GM18858 (cell line): ENCODE measurements around the gene USH2A.

ENCODE experiments used
- ATAC-seq: cut with Tn5 transposase; IDR thresholded peaks from one replicate; pipeline ENCODE4 v1.9.1; 2021; ENCODE audit not compliant: unreplicated experiment

USH2A gene

DNA sequence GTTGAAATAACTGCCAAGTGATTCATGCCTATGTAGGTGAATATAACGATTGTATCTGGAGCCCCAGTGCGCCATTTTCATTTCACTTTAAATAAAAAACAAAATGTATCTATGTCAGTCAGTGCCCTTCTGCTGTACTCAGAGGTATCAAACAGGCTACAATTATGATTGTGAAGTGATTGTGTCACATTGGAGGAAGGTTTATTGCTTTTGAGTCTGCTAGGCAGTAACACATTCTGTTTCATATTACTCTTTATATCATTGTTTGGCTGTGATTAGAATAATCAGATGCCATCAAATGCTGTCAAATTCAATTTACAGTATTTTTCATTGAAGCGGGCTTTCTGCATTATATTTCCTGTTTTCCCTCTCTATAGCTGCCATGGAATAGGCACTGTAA is 684.2 kb downstream of the USH2A start:
- no peak for ATAC-seq

DNA sequence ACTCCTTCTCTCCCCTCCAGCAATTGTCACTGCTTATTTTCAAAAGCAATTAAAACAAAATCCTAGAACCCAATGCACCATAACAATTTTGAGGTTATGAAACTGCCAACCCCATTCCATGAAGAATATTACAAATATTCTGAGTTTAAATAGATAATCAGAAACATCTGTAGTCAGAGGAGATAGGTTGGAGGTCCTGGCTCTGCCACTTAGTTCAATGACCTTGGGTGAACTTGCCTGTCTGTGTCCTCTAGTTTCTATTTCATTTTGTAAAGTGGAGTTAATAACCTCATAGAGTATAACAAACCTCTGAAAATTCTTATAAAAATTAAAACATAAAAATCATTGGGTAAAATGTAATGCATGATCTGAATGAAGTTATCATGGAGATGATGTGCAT is 691.5 kb downstream of the USH2A start:
- no peak for ATAC-seq

DNA sequence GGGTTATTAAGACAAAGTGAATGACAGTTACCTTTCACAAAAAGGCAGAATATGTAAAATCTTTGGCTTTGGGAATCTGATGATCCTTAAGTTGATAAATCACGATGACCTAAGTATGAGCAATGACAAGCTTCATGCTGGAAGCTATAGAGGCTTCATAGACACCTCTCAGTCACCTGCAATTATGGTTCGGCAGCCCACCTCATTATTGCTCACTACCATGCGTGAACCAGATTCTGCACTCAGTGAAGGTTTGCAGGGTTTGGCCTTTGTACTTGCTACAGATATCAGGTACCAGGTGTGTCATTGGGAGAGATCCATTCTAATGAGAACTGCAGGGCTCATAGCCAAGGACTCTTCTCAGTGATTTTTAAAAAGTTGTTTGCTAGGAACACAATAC is 692.6 kb downstream of the USH2A start:
- no peak for ATAC-seq

DNA sequence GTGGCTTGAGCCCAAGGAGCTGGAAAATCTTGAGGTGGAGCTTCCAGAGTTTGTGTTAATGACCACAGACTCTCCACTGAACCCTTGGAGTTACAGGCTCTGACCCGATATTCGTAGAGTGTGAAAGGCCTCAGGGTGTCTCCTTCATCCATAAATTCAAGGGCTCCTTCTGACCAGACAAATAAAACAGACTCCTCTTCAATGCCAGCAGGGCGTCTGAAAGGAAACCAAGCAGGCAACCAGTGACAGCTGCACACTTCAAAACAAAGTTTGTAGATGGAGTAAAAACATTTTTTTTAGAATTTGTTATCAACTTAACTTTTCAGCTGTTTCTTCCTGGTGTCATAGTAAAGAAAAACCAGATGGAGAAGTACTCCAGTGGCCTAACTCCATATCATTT is 695.1 kb downstream of the USH2A start:
- ATAC-seq: no peak

DNA sequence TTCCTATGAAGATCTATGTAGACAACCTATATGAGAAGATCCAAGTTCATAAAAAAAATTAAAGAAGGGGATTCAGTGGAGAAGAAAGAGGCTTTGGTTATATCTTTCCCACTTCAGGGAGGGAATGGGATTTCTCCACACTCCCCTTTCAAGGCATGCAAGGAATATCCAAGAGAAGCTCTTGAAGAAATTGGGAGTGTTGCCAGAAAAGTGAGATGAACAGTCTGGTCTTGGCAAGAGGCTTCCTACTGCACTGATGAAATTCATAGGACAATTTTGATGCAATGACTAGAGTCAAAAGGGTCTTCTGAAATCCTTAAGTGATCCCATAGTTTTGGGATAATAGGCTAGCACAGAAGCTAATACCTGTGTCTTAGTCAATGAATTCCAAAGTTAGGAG is 703.1 kb downstream of the USH2A start:
- ATAC-seq: no peak

DNA sequence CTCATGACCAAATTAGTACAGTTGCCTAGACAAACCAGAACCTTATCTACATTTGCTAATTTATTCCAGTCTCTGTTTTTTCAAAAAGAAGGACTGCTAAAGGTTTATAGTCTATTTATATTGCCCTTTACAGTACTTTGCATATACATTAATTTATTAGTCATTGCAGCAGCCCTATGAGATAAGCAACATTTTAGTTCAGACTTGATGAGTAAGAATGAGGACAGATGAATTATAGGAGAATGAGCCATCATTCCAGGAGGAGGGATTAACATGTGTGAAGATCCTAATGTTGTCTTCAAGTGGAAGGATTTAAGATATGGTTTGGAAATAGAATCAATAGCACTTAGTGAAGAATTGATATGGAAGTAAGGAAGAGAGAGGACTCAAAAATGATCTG is 703.7 kb downstream of the USH2A start:
- no peak for ATAC-seq

DNA sequence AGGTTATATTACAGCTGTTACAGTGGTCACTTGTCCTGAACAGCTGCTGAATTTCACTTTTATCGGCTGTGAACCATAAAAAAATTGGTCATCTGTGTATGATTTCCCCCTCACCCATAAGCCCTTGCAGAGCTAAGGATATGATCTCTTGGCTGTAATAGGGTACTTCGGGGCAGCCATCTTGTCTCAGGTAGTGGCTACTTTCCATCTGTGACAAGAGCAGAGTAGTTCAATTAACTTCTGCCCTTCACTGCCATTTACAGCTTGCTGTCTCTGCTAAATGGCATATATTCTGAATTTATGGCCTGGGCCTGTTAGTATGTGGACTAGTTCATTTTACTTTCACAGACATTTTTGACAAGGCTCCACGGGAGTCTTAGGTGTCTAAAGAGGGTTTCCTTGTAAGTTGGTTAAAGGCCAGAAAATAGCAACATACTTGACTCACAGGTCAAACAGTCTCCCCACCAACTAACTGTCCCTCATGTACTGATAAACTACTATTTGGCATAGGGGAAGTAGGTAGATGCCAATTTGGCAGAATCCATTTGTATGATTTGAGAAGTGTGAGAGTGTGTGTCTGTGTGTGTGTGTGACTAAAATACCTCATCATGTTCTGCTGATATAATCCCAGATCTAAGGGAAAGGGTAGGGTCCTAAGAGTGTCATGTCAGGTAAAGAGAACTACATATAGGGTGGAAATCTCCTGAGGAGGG is 704.5 kb downstream of the USH2A start:
- ATAC-seq: no peak

DNA sequence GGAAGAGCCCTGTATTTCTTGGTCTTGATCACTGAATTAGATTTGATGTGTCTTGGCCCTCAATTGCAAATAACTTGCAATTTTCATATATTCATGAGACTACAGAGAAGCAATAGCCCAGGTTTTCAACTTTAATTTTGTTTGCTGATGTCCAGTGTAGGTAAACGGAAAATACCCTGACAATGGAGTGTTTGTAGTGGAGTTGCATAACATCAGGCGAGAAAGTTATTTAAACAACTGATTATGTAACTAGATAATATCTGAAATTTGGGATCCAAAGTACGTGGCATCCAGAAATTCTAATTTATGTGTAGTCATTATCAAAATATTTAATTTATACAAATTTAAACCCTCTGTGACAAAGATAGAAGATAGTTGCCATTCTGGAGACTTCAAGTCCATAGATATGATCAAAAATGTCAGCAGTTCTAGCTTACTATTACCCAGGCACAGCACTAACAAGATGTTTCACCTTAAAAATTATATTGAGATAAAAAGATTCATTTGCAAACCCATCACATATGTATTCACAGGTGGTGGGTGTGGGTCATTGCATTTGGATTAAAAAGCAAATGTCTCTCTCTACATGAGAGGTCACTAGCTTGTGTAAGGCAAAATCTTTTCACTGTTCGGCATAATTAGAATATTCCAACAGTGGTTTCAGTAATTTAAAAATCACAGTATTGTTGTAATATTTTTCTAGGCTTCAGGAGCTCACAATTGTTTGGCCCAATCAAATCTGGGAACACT is 705.4 kb downstream of the USH2A start:
- ATAC-seq: no peak

DNA sequence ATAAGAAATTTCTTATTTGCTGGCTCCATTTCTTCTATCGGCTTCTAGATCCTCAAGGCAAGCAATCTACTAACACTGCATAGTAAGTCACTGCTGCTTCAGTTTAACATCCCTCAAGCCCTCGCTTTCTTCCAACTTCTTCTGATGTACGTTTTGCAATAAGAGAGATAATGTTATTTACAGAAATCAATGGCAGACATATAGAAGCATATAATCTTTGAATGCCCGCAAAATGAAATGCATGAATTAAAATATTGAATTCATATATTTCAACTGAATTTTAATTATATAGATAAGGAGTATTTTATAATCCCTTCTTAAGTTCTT is 712.4 kb downstream of the USH2A start:
- no peak for ATAC-seq

DNA sequence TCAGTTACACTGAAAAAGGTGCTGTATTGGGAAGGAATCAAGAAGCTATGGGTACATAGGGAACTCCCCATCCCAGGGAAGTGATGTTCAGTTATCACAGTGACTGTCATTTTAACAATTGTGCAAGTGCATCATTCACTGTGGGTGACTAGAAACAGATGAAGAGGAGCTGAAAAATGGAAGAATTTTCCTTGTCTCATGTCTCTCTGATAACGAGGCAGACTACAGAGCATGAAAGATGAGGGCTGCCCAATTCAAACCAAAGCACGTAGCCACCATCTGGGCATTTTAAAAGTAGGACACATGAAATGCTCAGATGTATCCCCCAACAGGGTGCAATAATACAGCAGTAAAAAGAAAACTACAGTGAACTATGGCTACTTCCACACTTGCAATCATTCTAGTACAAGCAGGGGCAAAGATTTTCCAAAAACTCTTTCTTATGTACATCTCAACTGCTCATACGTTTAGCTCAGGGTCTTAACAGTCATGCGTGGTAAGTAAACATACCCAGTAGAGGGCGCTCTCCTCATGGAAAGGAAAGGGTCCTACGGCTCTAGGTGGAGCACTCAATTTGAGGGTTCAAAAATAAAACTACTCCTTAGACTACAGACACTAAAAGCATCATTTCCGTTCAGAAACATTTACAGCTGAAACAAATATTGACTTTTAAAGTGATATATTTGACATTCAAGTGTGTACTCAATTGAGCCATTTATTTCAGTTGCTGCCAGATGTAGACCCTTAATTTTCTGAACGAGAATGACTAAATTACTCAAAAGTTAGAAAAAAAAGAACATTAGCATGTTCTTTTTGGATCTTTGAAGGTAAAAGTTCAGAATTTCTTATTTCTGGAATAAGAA is 713.0 kb downstream of the USH2A start:
- ATAC-seq: peak; percentile 75

DNA sequence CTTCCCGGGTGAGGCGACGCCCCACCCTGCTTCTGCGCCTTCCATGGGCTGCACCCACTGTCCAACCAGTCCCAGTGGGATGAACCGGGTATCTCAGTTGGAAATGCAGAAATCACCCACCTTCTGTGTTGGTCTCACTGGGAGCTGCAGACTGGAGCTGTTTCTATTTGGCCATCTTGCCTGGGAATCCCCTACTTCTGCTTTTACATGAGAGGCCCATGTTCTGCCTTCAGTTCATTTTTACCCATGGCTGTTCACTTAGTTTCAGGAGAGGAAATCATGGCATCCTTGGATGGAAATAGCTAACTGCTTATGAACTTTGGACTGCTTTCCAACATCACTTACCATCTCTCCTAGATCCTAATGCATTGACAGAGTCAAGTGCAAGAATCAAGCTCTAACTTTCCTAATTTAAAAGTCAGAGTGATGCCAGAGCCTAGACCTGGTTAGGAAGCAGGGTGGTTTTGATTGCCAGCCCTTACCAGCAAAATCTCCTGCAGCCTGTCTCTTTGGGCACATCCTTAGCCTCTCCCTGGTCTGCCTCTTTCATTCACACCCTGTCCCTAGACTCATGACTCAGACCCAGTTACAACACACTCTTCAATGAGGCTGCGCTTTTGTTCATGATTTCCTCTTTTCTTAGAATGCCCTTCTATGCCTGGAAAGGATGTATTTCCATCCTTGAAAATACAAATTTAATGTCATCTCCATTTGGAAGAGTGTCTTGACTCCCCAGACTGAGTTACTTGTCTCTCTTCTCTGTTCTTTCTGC is 719.0 kb downstream of the USH2A start:
- peak; percentile 90 for ATAC-seq

DNA sequence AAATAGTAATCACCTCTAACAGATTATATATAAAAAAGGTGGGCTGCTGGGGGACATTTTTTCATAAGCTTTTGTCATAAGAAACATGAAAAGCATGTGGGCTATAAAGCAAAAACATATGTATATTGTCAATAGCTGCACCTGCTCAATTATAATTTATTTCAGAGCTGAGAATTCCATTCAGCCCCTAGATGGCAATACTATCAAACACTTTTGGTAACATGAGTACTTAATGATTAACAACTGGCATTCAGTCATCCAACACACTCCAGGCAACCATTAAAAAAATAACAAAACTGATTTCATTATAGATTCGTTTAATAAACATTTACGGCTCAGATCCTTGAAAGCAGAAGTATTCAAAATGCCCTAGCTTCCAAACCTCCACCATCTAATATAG is 741.0 kb downstream of the USH2A start:
- no peak for ATAC-seq

DNA sequence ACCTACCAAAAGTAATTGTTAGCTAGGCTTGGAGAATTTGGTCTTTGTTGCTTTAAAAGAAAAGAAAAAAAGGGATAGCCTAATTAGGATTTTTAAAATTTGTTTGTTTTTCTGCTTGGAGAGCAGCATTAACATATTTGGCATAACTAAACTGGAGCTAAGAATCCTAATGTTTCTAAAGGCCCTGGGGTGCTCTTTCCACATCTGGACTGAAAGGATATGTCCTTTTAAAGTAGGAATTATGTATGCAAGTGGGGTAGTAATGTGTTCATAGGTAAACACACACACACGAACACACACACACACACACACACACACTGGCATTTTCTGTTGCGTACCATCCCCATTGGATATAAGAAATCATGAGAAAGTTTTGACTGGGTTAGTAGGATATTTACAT is 742.2 kb downstream of the USH2A start:
- ATAC-seq: no peak

DNA sequence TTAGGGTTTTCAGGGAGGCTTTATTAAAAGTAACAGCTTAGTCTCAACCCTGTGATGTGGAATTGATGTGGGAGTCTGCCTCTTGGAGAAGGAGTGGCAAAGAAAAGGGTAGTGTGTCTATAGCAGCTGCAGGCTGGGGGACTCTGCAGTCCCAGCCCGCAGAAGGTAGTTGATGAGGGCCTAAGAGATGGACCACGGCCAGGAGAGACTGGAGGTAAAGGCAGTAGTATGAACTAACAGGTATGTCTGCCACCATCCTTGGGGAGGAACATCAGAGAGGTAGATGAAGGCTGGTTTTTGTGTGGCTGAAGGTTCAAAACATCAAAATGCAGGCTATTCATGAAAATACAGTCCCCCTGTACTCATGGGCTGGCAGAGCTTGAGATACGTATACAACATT is 744.0 kb downstream of the USH2A start:
- ATAC-seq: no peak

DNA sequence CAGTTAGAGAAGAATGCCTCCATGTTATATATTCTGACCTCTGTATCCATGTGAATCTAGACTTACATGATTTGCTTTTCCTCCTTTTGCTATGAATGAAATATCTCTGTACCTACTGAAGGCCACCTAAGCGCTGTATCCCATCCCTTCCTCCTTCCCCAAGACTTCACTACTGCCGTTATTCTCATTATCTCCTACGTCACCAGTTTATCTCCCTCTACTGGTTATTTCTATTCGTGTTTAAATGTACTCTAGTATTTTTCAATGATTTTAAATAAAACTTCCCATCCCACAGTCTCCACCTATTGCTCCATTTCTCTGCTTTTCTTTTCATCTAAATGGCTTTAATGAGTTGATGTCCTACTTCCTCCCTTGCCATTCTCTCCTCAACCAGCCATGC is 746.1 kb downstream of the USH2A start:
- ATAC-seq: no peak

DNA sequence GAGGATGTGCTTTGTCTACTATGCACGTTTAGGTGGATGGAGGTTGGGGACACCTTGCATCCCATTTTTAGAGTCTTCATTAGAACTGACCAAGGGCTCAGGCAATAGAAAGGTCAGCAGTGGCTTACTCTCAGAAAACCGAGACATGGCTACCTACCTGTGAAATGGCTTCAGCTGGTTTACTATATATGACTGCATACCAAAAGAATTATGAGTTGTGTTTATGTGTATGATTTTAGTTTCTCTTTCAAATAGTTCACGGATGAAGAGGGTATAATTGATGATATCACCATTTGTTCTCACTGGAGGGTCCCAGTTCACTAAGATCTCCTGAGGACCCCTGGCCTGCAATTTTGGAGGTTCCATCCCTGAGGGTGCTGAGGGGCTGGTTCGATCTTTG is 749.3 kb downstream of the USH2A start:
- no peak for ATAC-seq

DNA sequence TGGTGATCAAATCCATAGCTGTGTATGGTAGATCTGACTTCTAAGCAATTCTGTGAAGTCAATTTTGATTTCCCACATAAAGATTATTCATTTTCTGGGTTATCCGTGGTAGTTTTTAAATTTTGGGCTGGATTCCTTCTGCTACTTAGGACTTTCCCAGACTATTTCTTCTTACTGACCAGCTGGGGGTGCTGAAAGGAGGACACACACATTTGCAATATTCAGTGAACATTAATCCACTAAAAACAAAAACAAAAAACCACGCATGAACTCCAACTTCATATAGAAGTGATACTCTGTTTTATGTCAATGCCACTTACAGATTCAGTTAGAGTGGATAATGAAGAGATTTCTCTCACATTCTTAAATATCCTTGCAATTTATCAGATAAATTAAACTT is 750.8 kb downstream of the USH2A start:
- ATAC-seq: no peak

DNA sequence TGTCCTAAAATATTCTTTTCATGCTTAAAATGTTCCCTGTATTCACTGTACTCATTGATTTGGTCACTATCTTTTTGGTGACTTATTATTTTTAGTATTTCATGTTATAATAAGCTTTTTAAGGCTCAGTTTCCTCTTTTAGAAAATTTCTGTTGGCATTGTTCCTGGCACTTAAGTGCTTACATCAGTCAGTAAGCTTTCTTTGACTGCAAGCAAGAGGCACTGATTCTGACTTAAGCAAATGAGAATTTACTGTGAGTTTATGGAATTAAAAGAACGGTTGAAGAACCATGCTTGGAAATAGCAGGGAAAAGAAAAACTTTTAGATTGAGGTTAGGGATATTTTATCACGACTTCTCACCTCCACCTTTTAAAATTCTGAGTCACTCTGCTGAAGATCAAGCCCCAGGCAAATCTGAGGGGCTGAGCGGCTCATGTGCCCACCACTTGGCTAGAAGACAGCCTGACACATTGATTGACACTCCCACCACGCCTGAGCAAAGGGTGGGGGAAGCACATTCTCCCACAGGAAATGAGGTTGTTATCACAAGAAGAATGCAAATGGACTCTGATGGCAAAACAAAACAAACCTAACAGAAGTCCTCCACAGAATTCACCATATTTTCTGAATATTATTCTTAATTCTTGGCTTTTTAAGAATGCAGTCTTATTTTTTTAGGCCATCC is 753.3 kb downstream of the USH2A start:
- no peak for ATAC-seq

DNA sequence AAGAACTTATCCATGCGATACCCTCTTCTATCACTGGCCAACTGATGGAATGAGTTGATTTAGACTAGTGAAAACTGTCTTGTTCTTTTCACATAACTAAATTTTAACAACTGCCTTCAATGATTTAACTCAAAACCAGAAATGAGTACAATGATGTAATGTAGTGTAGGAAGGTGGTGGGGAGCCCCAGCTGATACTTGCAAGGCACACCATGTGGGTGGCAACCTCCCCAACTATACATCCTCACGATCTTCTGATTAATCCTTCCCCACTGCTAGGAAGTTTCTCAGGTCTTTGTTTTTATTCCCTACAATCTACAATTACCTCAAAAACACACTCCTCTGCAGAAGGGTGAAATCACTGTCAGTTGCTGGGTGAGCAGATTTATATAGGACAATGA is 755.5 kb downstream of the USH2A start:
- ATAC-seq: no peak

DNA sequence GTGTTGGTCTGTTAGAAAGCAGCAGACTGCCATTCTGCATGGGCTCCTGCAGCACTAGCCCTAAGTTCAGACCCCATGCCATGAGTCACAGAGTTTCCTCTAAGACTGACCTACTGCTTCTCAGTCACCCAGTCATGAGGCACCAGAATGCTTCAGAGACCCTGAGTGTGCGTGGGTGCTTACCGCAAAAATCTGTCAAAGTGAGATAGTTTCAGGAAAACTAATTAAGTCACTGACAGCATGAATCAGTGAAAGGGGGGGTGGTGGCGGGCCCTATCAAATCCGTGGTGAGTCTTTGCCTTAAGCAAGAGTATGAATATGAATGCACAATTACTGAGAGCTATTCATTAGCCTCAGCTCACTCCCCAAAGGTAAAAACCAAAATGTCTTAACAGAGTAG is 758.0 kb downstream of the USH2A start:
- no peak for ATAC-seq

DNA sequence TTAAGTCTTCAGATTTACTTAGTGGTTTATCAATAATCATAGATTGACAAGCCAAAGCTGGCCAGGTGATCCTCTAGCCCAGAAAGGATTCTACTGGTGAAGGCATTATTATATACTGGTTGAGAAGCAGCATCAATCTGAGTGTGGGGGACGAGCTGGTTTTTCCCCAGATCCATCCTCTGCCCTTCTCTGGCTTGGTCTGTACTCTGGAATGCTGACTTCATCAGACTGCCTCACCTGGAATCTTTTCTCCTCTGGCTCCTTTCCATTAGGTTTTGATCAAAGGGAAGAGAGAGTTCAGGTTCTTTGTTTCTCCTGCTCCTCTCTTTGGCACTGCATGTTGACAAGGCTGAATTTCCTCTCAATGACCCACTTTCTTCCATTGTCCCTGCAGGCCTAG is 762.2 kb downstream of the USH2A start:
- ATAC-seq: no peak
